ACHN (cell line): ENCODE results near the gene CEP85.
A peak's percentile ranks its signal among the peaks of the same experiment; 100 is the strongest.

ENCODE experiments used
- DNase-seq: peaks from one replicate; pipeline ENCODE4 v3.0.0-alpha.2; 2015
- in situ Hi-C: cut with HindIII; loops from 2 replicates; pipeline ENCODE4 v1.10.0; 2017; ENCODE audit warnings: low sequenced_read_pairs, low pct_ligation_motif_present, low pct_unique_long_range_greater_than_20kb

Gene CEP85

DNA sequence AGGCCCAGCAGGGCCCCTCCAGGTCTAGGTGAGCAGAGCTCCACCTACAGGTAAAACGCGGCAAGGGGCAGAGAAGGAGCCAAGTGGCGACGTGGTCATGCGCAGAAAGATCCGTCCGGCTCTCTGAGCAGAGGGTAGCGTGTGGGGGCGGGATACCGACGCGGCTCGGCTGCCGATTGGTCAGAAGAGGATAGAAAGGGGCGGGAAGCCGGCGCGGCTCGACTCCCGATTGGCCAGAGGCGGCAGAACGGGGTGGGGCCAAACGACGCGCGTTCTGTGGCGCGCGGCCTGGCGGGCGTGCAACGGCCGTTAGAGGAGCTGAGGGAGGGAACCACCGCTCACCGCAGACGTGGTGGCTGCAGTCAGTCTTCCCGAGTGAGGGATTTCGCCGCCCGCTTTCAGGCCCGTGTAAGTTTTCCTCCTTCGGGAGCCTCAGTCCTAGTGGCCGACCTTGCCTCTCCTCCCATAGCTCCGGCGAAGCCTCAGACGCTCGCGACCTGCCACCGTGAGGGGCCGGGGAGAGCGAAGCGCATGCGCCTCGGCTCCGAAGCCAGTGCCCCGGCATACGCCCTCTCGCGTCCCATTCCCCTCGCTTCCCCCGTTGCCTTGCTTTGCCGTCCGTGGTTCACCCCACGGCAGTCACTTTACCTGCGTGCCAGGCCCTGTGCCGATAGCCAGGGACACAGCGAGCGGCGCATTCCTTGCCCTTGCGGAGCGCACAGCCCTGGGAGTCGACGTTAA, at the start of gene CEP85:
Gene CEP85 (plus strand): TSS at position 298 of the 741 bp plus-strand sequence. CDS start 5,584 bp downstream, outside the sequence.
- in situ Hi-C loops = no loop called here
- DNase-seq = peak; percentile 95

- no peak for DNase-seq
- in situ Hi-C loops = no loop called here
Measured at GRCh38 chr1:26184883-26185282, 49.1 kb upstream of the CEP85 start.

- in situ Hi-C loops = no loop called here
Measured at GRCh38 chr1:26187882-26188281, 46.1 kb upstream of the CEP85 start.

DNA sequence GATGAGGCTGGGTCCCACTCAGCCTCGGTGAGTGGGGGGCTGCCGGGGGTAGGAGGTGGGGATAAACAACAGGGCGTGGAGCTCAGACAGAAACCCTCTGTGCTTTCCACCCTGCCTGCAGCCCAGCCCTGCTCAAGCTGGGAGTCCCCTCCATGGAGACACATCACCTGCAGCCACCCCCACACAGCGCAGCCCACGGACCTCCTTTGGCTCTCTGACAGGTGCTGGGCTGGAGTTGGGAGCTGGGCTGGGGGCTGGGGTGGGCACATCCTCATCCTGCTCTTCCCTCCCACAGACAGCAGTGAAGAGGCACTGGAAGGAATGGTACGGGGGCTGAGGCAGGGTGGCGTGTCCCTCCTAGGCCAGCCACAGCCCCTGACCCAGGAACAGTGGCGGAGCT, 45.5 kb upstream of the CEP85 start:
- in situ Hi-C loops = no loop called here
- no peak for DNase-seq

More at GRCh38 chr1:26187882-26188281, 46.1 kb upstream of the CEP85 start:
- no peak for DNase-seq

- in situ Hi-C loops = no loop called here
- DNase-seq = no peak
Measured at GRCh38 chr1:26189331-26189730, 44.7 kb upstream of the CEP85 start.

GRCh38 chr1:26189751-26190275, 44.2 kb upstream of the CEP85 start:
- in situ Hi-C loops = no loop called here
- no peak for DNase-seq

DNA sequence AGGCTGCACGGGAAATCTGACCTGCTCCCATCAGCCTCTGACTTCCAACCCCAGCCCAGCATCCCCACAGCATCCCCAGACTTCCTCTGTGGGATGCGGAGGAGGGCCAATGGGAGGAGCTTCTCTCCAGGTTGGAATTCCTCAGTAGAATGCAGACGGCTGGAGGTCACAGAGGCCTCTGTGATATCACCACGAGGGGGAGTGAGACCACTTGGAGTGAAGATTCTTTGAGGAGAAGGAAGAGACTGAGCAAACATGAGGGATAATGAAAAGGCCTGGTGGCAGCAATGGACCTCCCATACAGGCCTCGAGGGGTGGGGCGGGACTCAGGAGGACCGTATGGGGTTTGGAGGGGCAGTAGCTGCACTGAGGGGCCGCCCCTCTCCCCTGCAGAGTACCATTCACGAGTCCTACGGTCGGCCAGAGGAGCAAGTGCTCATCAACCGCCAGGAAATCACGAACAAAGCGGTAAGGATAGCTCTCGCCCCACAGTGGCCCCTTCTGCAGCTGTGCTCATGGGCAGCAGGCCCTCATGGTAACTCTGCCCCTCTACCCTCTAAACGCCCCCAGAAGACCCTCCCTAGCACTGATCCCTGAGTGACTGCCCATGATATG, 43.5 kb upstream of the CEP85 start, which contains the start of gene CATSPER4:
Gene CATSPER4 (plus strand): TSS at position 230 of the 615 bp plus-strand sequence. CDS start 26 bp downstream, at position 256.
- in situ Hi-C loops = no loop called here
- no peak for DNase-seq

DNA sequence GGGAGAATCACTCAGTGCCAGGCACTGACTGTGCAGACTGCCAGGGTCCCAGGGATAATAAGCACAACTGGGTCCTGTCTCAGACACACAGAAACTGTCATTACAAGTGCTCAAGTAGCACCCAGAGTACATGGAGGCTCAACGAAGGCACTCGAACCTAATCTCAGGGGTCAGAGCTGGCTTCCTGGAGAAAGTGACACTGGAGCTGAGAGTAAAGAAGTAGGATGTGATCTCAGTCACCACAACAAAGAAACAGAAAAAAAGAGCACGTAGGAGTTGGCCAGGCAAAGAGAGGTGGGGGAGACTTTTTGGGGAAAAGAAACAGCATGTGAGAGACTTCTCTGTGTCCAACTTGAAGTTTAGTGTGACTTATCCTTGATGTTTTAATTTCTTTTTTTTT, 42.3 kb upstream of the CEP85 start:
- in situ Hi-C loops = no loop called here
- DNase-seq = no peak

GRCh38 chr1:26195805-26196204, 38.2 kb upstream of the CEP85 start:
- DNase-seq = no peak
- in situ Hi-C loops = no loop called here

- no peak for DNase-seq
- in situ Hi-C loops = no loop called here
Measured at GRCh38 chr1:26197301-26197700, 36.7 kb upstream of the CEP85 start.

DNA sequence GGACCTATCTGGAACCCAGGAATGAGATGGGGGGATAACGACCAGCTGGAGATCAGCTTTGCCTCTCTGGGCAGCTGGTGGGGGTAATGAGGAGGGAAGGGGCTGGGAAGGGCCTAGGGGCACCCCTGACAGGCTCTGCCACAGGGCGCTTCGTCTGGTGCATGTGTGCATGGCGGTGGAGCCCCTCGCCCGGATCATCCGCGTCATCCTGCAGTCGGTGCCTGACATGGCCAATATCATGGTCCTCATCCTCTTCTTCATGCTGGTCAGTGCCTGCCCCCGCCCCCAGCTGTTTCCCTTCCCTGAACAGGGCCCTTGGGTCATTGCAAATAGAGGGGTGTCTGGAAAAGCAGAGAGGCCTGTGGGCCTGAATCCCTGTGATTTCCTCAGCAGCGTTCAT, 36.2 kb upstream of the CEP85 start:
- in situ Hi-C loops = no loop called here
- no peak for DNase-seq

DNA sequence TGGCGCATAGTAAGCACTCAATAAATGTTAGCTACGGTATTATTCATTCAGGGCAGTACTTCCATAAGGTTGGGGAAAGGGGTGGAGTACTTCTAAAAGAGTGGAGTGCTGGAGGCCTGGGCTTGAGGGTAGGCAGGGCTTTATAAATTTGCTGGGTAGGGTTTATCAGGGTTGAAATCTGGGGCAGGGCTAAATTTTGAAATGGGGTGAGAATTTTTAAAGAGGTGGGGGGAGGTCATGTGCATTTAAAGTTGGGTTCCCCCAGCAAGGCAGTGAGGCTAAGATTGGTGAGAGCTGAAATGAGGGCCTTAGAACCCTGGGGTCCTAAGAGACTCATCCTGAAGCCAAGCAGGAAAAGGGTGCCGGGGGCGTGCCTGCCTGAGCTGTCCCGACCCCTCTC, 33.6 kb upstream of the CEP85 start:
- in situ Hi-C loops = no loop called here
- no peak for DNase-seq

GRCh38 chr1:26203642-26204318, 30.2 kb upstream of the CEP85 start:
- in situ Hi-C loops = no loop called here
- DNase-seq = no peak

- in situ Hi-C loops = no loop called here
- DNase-seq = no peak
Measured at GRCh38 chr1:26210147-26210870, 23.7 kb upstream of the CEP85 start.

- DNase-seq = no peak
- in situ Hi-C loops = no loop called here
Measured at GRCh38 chr1:26212726-26213125, 21.3 kb upstream of the CEP85 start.

DNA sequence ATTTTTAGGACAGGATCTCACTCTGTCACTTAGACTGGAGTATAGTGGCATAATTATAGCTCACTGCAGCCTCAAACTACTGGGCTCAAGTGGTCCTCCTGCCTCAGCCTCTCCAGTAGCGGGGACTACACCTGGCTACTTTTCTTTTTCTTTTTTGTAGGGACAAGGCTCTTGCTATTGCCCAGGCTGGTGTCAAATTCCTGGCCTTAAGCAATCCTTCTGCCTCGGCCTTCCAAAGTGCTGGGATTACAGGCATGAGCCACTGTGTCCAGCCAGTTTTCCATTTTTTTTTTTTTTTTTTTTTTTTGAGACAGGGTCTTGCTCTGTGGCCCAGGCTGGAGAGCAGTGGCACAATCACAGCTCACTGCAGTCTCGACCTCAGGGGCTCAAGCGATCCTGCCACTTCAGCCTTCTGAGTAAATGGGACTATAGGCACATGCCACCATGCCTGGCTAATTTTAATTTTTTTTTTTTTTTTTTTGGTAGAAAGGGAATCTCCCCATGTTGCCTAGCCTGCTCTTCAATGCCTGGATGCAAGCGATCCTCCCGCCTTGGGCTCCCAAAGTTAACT, 20.6 kb upstream of the CEP85 start:
- no peak for DNase-seq
- in situ Hi-C loops = no loop called here

GRCh38 chr1:26215246-26215645, 18.8 kb upstream of the CEP85 start:
- in situ Hi-C loops = no loop called here
- DNase-seq = no peak

GRCh38 chr1:26218906-26219494, 15.0 kb upstream of the CEP85 start:
- peak; percentile 88 for DNase-seq
- in situ Hi-C loops = no loop called here
